WI38 (cell line): ENCODE data around the gene SWAP70.

Experiments
- H3K4me3 ChIP-seq: 2 replicates; pipeline ENCODE4 v1.5.1; 2011; ENCODE audit warnings: low read depth, mild to moderate bottlenecking, control low read depth, low read length
- CTCF ChIP-seq: IDR thresholded peaks from 2 replicates; pipeline ENCODE4 v1.5.1; 2012; ENCODE audit warnings: low read depth, mild to moderate bottlenecking, control low read depth, low read length

The SWAP70 gene

GRCh38 chr11:9651899-9652748 lies 11.8 kb upstream of the SWAP70 start:
- H3K4me3 ChIP-seq = no peak overlapping the region
- no peak for TF ChIP-seq CTCF

GRCh38 chr11:9653871-9654270 lies 10.0 kb upstream of the SWAP70 start:
- H3K4me3 ChIP-seq = no peak overlapping the region

GRCh38 chr11:9656864-9657263 lies 7.0 kb upstream of the SWAP70 start:
- TF ChIP-seq CTCF = no peak
- H3K4me3 ChIP-seq = no peak overlapping the region

More at GRCh38 chr11:9653871-9654270, 10.0 kb upstream of the SWAP70 start:
- no peak for TF ChIP-seq CTCF

GRCh38 chr11:9657531-9657930 lies 6.3 kb upstream of the SWAP70 start:
- H3K4me3 ChIP-seq = no peak overlapping the region
- no peak for TF ChIP-seq CTCF

GRCh38 chr11:9660886-9661285 lies 3.0 kb upstream of the SWAP70 start:
- TF ChIP-seq CTCF = no peak
- H3K4me3 ChIP-seq = no peak overlapping the region

GRCh38 chr11:9662273-9662672 lies 1.6 kb upstream of the SWAP70 start:
- no peak for TF ChIP-seq CTCF
- H3K4me3 ChIP-seq = no peak overlapping the region
